Measurements from ENCODE around the gene HHATL.

HHATL gene

GRCh38 chr3:42662037-42662812 is 40.4 kb downstream of the HHATL start:
- no peak for DNase-seq

- DNase-seq: no peak
Measured at GRCh38 chr3:42661593-42662022, 41.0 kb downstream of the HHATL start.

GRCh38 chr3:42660898-42661297 is 41.7 kb downstream of the HHATL start:
- no peak for DNase-seq

GRCh38 chr3:42660131-42660715 is 42.4 kb downstream of the HHATL start:
- DNase-seq: no peak

GRCh38 chr3:42659451-42660130 is 43.0 kb downstream of the HHATL start:
- no peak for DNase-seq

- no peak for DNase-seq
Measured at GRCh38 chr3:42658771-42659390, 43.7 kb downstream of the HHATL start.

GRCh38 chr3:42658091-42658770 is 44.4 kb downstream of the HHATL start:
- DNase-seq: no peak

- no peak for DNase-seq
Measured at GRCh38 chr3:42657675-42658074, 44.9 kb downstream of the HHATL start.

GRCh38 chr3:42656680-42657610 is 45.7 kb downstream of the HHATL start:
- no peak for DNase-seq

- no peak for DNase-seq
Measured at GRCh38 chr3:42655980-42656679, 46.5 kb downstream of the HHATL start.

- DNase-seq: no peak
Measured at GRCh38 chr3:42655331-42655888, 47.2 kb downstream of the HHATL start.

GRCh38 chr3:42654331-42655201 is 48.0 kb downstream of the HHATL start:
- no peak for DNase-seq

GRCh38 chr3:42653560-42654330 is 48.9 kb downstream of the HHATL start, which contains the start of gene ZBTB47:
Gene ZBTB47, plus strand, starts transcription at chr3:42653697. Its CDS starts 4,659 bp downstream, at chr3:42658356.
- DNase-seq: no peak

- DNase-seq: no peak
Measured at GRCh38 chr3:42653303-42653559, 49.4 kb downstream of the HHATL start.

GRCh38 chr3:42652611-42653302 is 49.8 kb downstream of the HHATL start:
- peak; percentile 58 for DNase-seq

GRCh38 chr3:42652251-42652610 is 50.4 kb downstream of the HHATL start:
- no peak for DNase-seq

GRCh38 chr3:42651248-42652091 is 51.1 kb downstream of the HHATL start:
- DNase-seq: peak; percentile 33

GRCh38 chr3:42649783-42650182 is 52.8 kb downstream of the HHATL start:
- DNase-seq: no peak

All from amniotic stem cell (primary cell).